ENCODE measurements around the gene AP3B1.
"Not testable (repeated sequence)": the region's sequence is repeated elsewhere in the genome, so short reads cannot be mapped to it uniquely, and the experiment has no call there.

The AP3B1 gene

DNA sequence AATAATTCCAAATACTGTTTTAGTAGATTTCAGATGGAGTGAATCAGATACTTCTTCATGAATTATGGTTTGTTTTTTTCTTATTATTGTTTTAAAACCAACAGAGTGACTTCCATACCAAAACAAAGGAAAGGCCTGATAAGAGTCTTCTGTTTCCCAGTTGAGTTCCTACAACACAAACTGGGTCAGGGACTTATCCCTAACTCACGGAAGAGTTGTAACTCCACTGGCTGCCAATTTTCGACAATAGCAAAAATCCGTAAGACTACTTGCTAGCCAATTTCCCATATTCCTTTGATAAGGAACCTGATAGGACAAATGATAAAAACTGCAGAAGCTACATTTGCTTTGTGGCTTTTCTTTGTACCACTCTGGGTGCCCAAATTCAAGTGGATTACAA is 219.2 kb downstream of the AP3B1 start:
- in situ Hi-C loops (cut with HindIII; ENCODE audit: low sequenced_read_pairs) = no loop called here

DNA sequence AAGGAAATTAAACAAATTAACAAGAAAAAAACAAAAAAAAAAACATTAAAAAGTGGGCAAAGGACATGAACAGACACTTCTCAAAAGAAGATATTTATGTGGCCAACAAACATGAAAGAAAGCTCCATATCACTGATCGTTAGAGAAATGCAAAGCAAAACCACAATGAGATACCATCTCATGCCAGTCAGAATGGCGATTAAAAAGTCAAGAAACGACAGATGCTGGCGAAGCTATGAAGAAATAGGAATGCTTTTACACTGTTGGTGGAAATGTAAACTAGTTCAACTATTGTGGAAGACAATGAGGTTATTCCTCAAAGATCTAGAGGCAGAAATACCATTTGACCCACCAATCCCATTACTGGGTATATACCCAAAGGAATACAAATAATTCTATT is 223.8 kb downstream of the AP3B1 start:
- in situ Hi-C loops (cut with HindIII; ENCODE audit: low sequenced_read_pairs) = not testable (repeated sequence)

- in situ Hi-C loops (cut with HindIII; ENCODE audit: low sequenced_read_pairs) = not testable (repeated sequence)
These were observed 226.9 kb downstream of the AP3B1 start for GRCh38 chr5:78067581-78067980.

GRCh38 chr5:78066722-78067121 is 227.8 kb downstream of the AP3B1 start:
- in situ Hi-C loops (cut with HindIII; ENCODE audit: low sequenced_read_pairs) = not testable (repeated sequence)

DNA sequence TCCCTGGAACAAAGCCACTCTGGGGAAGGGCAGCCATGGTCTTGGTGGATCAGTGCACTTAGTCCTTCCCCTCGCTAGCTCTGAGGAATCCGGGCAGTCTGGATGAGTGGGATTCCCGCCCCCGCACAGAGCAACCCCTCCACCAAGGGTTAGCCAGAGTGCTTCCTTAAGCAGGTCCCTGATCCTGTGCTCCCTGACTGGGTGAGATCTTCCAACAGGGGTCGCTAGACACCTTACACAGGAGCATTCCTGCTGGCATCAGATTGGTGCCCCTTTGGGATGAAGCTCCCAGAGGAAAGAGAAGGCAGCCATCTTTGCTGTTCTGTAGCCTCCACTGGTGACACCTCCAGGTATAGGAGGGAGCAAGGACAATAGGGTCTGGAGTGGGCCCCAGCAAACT is 228.8 kb downstream of the AP3B1 start:
- in situ Hi-C loops (cut with HindIII; ENCODE audit: low sequenced_read_pairs) = no loop called here

GRCh38 chr5:78064941-78065472 is 229.5 kb downstream of the AP3B1 start:
- in situ Hi-C loops (cut with HindIII; ENCODE audit: low sequenced_read_pairs) = no loop called here

- in situ Hi-C loops (cut with HindIII; ENCODE audit: low sequenced_read_pairs) = no loop called here
These were observed 231.0 kb downstream of the AP3B1 start for GRCh38 chr5:78063495-78063894.

DNA sequence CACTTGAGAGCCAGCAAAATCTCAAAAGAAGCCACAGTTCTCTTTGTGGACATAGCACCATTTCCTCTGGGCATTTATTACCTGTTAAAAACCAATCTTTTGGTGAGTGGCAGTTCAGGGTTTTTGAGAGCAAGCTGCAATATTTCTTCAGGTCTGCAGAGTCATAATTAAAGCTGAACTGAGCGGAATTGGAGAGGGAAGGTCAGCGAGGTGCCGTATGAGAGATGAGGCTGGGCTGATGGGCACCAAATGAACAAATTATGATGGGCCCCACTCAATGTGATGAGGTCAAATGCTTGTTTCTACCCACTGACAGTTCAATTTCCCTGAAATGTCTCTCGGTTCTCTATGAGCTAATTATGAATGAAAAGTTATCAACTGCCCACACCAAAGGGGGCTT is 231.9 kb downstream of the AP3B1 start:
- in situ Hi-C loops (cut with HindIII; ENCODE audit: low sequenced_read_pairs) = no loop called here

GRCh38 chr5:78060421-78060820 is 234.1 kb downstream of the AP3B1 start:
- in situ Hi-C loops (cut with HindIII; ENCODE audit: low sequenced_read_pairs) = no loop called here

DNA sequence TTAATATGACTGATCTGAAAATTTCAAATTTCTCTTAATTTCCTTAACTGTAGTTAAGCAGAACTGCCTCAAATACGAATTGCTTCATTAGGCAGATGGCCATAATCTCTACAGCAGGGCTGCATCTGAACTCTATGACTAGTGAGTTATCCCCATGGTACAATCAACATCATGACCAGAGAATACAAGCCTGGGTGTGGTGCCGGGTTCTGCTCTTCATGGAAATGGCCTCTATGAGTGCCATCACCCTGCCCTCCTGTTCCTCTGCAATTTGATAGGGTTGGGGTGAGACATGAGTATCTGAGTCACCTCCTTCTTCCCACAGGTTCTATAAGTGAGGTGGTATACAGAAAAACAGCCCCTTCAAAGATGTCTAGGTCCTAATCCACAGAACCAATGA is 235.9 kb downstream of the AP3B1 start:
- in situ Hi-C loops (cut with HindIII; ENCODE audit: low sequenced_read_pairs) = no loop called here

DNA sequence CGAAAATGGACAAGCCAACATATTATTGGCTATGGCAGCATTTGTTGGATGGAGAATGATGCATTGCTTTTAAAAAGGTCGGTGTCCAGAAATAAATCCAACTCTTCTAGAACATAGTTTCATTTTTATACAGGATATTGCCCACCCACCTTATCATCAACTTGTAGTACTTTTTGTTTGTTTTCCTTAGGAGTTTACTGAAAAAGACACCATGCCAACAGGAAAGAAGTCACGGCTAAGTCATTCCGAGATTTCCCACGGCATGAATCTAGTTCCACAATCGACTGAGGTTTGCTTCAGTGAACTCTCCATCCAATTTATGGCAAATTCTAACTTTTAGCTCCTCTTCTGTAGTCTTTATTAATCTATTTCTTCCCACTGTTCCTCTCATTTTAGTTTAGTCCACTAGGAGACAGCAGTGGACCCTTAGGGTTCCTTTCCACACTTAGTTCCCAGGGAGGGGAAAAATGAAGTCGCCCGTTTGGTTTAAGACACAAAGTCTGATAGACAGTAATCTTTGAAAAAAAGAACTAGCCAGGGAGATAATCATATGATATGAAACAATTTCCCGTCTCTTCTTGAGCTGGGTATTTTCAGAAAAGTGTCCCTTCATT is 237.5 kb downstream of the AP3B1 start:
- in situ Hi-C loops (cut with HindIII; ENCODE audit: low sequenced_read_pairs) = no loop called here

DNA sequence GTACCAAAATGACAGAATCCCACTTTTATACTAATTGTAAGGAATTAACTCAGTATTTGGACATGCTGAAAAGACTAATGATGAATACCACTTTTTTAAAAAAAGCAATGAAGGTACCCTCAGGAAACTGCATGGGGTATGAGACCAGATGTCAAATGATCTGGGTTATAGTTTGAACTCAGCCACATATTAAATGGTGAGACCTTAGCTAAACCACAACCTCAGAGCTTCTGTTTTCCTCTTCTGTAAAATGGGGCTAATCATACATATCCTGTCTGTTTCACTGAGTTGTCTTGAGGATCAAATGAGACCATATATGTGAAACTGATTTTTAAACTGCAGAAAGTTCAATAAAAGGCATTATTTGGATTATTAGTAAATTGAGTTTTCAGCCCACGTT is 238.4 kb downstream of the AP3B1 start:
- in situ Hi-C loops (cut with HindIII; ENCODE audit: low sequenced_read_pairs) = no loop called here

- in situ Hi-C loops (cut with HindIII; ENCODE audit: low sequenced_read_pairs) = no loop called here
These were observed 243.6 kb downstream of the AP3B1 start for GRCh38 chr5:78050888-78051287.

DNA sequence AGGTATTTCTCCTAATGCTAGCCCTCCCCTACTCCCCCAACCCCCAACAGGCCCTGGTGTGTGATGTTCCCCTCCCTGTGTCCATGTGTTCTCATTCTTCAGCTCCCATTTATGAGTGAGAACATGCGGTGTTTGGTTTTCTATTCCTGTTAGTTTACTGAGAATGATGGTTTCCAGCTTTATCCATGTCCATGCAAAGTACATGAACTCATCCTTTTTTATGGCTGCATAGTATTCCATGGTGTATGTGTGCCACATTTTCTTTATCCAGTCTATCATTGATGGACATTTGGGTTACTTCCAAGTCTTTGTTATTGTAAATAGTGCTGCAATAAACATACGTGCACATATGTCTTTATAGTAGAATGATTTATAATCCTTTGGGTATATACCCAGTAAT is 247.7 kb downstream of the AP3B1 start:
- in situ Hi-C loops (cut with HindIII; ENCODE audit: low sequenced_read_pairs) = not testable (repeated sequence)

DNA sequence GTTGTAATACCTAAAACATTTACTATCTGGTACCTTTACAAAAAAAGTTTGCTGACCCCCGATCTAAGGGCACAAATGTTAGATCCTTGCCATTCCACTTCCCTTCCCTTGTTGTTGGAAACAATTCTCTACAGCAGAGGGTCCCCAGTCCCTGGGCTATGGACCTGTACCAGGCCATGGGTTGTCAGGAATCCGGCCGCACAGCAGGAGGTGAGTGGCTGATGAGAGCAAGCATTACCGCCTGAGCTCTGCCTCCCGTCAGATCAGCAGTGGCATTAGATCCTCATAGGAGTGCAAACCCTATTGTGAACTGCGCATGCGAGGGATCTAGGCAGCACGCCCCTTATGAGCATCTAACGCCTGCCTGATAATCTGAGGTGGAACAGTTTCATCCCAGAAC is 248.5 kb downstream of the AP3B1 start:
- in situ Hi-C loops (cut with HindIII; ENCODE audit: low sequenced_read_pairs) = no loop called here

- in situ Hi-C loops (cut with HindIII; ENCODE audit: low sequenced_read_pairs) = no loop called here
These were observed 252.7 kb downstream of the AP3B1 start for GRCh38 chr5:78041805-78042204.

- in situ Hi-C loops (cut with HindIII; ENCODE audit: low sequenced_read_pairs) = no loop called here
These were observed 269.0 kb downstream of the AP3B1 start for GRCh38 chr5:78025540-78025939.

DNA sequence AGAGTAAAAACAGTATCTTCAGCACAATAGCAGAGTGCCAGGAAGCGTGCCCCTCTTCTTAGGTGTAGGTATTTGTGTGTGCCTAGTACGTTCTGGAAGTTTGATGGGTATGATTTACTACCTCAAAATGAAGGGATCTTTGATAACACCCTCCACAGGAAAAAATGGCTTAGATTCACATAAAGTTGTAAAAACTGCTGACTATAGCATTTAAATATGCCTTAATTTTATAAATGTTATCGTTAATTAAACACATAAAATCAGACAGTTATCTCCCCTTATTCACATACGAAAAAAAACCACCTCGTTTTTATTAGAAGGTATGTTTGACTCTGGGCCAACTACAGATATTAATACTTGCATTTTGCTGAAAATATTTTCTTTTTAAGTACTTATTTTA is 274.8 kb downstream of the AP3B1 start:
- in situ Hi-C loops (cut with HindIII; ENCODE audit: low sequenced_read_pairs) = no loop called here

DNA sequence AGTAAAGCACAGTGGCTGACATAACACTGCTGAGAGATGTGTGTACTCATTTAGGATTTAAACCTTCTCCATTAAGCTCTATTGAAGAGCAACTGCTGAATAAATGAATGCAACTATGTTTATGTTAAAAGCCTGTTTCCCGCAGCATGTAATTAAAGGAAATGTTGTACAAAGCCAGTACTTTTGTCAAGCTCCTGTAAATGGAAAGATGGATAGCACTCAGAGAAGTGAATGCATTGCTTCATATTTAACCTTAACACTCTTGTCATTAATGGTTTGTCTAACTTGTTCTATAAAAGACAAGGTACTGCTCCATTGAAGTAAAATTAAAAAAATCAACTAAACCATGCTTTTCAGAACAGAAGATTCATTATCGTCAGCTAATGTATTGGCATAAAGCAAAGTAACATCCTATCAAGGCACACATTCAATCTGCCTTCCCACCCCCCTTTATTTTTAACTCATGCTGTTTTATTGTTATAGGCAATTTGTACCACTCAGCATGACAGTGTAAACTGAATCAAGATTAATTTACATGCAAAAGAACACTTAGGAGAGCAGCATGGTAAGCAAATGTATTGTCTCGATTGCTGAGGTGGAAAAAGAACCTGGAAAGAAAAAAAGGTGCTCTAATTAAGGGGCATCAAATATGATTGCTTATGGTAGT is 277.5 kb downstream of the AP3B1 start:
- in situ Hi-C loops (cut with HindIII; ENCODE audit: low sequenced_read_pairs) = no loop called here

DNA sequence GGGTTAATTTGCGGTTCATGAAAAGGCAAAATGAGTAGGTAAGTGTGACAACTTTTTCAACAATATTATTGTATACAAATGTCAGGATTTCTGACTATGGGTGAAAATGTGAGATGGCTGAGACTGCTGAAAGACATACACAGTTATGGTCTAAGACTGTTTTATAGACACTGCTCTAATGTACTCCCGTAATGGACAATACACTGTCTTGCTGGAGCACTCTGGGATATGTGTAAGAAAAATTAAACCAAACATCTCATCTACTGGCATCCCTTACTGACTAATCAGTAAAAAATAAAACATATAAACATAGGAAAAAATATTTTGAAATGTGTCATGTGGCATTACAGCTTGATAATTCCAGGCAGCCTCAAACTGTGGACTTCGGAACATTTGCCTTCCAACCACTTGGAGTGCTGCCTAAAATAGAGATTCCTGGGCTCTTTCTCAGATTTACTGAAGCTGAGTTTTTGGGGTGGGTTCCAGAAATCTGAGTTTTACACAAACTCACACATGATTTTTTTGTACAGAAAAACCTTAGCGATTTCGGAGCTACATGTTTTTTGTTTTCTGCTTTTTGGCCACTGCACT is 284.5 kb downstream of the AP3B1 start:
- in situ Hi-C loops (cut with HindIII; ENCODE audit: low sequenced_read_pairs) = no loop called here

DNA sequence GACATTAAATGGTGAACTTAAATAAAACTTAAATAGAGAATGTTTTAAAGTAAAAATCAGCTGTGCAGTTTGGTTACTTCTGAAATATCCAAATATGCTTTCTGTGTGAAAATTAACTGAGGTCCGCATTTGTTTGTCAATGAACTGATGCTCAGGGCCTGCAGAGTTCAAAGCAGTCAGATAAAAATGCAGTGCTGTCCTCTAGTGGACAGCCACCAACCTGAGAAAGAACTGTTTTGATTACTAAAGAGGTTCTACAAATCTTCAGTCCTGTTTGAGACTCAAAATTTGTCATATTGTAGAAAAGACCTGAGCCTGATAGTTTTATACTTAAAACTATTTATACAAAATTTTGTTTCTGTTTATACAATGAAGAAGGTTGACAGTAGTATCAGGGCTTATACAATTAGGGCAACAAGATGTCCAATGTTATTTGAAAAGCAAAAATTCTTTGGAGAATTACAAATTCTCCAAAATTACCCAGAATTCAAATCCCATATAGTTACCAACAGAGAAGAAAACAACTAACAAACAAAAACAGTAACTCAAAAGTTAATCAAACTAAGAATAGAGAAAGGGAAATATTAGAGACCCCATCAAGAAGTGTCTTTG is 286.0 kb downstream of the AP3B1 start:
- in situ Hi-C loops (cut with HindIII; ENCODE audit: low sequenced_read_pairs) = no loop called here

- in situ Hi-C loops (cut with HindIII; ENCODE audit: low sequenced_read_pairs) = no loop called here
These were observed 287.3 kb downstream of the AP3B1 start for GRCh38 chr5:78007233-78007632.
